WI38 (cell line): ENCODE results near the gene CLCNKA.
"Not testable (repeated sequence)": the region's sequence is repeated elsewhere in the genome, so short reads cannot be mapped to it uniquely, and the experiment has no call there.

ENCODE experiments used
- H3K4me3 ChIP-seq: 2 replicates; pipeline ENCODE4 v1.5.1; 2011; ENCODE audit warnings: low read depth, mild to moderate bottlenecking, control low read depth, low read length
- TF ChIP-seq, protein P1 (sequence below): IDR thresholded peaks from 2 replicates; pipeline ENCODE4 v1.5.1; 2012; ENCODE audit warnings: low read depth, mild to moderate bottlenecking, control low read depth, low read length

Gene CLCNKA

GRCh38 chr1:16061266-16061665 lies 39.4 kb downstream of the CLCNKA start:
- TF ChIP-seq, protein P1, sequence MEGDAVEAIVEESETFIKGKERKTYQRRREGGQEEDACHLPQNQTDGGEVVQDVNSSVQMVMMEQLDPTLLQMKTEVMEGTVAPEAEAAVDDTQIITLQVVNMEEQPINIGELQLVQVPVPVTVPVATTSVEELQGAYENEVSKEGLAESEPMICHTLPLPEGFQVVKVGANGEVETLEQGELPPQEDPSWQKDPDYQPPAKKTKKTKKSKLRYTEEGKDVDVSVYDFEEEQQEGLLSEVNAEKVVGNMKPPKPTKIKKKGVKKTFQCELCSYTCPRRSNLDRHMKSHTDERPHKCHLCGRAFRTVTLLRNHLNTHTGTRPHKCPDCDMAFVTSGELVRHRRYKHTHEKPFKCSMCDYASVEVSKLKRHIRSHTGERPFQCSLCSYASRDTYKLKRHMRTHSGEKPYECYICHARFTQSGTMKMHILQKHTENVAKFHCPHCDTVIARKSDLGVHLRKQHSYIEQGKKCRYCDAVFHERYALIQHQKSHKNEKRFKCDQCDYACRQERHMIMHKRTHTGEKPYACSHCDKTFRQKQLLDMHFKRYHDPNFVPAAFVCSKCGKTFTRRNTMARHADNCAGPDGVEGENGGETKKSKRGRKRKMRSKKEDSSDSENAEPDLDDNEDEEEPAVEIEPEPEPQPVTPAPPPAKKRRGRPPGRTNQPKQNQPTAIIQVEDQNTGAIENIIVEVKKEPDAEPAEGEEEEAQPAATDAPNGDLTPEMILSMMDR = no peak
- H3K4me3 ChIP-seq = no peak overlapping the region

DNA sequence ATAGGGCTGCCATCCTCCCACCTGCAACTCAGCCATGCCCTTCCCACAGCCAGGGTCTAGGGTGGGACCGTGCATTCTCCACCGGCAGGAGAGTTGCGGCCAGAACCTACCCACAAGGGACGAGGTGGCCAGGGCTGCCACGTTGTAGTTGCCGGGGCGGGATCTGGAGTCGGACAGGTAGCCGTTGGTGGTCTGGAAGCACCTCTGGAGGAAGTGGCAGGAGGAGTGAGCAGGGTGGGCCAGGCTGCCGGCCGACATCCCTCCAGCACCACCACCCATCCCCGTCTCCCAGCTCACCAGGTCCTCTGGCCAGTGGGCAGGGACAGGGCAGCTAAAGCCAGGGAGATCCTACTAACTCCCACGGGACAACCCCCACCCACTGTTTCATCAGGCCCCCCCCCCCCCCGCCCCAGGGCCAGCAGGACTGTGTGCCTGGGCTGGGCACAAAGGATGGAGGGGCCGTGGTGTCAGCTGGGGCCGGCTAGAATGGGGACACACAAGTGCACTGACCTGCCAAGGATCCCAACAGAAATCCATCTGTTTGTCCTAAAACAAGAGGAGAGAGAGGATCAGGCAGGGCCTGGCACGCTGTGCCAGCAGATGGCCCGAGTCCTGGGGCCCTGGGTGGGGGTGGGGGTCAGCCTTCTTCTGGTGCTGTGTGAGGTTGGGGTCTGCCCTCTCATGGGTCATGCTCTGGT lies 40.3 kb downstream of the CLCNKA start:
- H3K4me3 ChIP-seq = not testable (repeated sequence)

GRCh38 chr1:16062687-16063075 lies 40.8 kb downstream of the CLCNKA start:
- not testable (repeated sequence) for H3K4me3 ChIP-seq

DNA sequence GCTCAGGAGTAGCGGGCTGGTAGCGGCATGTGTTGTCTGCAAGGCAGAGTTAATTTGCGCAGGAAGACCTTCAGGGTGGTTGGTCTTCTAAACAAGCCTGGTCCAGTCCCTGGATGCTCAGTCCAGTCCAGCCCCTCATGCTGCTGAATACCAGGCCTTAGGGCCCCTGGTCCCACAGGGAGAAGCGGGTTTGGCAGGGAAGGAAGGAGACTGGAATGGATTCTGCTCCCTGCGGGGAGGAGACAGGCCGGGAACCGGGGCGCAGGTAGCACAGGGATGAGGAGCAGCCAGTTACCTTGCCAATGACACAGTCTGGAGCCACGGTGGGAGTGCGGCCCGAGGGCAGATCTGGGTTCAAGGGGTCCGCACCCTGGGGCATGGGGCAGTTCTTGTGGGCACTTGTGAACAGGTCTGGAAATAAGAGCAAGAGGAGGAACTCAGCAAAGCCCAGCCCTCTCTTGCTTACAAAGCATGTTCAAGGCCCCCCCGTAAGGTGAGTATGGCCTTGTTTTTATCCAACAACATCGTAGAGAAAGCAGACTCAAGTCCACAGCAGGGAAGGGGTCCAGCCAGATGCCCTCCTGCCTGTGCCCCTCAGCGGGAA lies 41.5 kb downstream of the CLCNKA start:
- TF ChIP-seq, protein P1 = no peak
- H3K4me3 ChIP-seq = no peak overlapping the region

DNA sequence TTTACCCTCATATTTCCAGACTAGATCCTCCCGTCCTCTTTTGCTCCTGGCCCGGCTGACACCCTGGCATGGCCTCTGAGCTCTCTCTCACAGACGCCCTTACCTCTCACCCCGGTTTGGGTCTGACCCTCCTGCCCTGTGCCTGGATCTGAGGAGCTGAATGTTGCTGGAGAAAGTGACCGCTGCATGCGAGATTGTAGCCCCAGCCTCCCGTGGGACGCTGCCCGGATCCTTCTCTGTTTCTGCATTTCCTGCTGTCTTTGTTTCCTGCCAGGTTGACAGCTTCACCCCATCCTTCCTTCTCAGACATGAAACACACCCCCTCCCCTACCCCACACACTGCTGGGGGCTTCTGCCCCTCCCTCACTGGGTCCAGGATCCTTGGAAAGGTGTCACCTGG lies 42.1 kb downstream of the CLCNKA start:
- no peak overlapping the region for H3K4me3 ChIP-seq
- TF ChIP-seq, protein P1 = no peak

DNA sequence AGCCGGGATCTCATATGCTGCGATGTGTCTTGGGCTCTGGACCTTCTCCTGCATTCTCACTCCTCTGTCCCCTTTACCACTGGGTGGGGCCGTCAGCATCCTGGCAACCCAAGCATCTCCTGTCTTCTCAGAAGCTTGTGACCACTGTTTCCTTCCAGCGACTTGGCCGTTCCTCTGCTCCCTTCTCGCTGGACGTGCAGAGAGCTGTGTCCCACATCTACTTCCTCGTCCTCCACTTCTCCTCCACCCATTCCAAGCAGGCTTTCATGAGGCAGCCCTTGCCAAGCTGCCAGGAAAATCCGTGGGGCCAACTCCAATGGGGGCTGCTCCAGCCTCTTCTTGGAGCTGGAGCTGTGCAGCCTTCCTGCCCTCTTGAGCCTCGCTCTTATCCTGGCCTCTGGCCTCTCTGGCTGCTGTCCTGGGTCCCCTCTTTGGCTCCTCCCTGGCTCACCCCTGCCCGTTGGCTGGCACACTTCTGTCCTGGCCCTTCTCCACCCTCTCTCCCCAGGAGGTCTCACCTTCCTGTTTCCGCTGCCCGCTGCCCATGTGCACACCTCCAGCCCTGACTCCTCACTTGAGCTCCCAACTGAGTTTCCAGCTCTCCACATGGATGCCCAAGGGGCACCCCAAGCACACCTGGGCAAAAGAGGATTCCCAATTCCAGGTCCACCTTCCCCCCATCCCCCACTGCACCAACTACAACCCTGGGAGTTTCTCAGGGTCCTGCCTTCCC lies 42.9 kb downstream of the CLCNKA start:
- TF ChIP-seq, protein P1 = no peak
- H3K4me3 ChIP-seq = no peak overlapping the region

GRCh38 chr1:16065269-16065576 lies 43.4 kb downstream of the CLCNKA start:
- no peak overlapping the region for H3K4me3 ChIP-seq
- TF ChIP-seq, protein P1 = no peak

- no peak overlapping the region for H3K4me3 ChIP-seq
- TF ChIP-seq, protein P1 = no peak
Observed at GRCh38 chr1:16066245-16066644, 44.4 kb downstream of the CLCNKA start.
